ENCODE data around the gene HDGF. TPM values are rescaled to one million over a fixed set of nuclear protein-coding genes. Genes with fewer than 3 reads are reported as not detected.

The HDGF gene
- total RNA-seq, 1 donor from 2014 or later: 296 TPM

- no peak for TF ChIP-seq CTCF (IDR thresholded peaks at IDR 0.05; ENCODE audit: insufficient read depth, low read length, poor library complexity, severe bottlenecking)
- no peak for DNase-seq (ENCODE audit: low read depth)
- H3K36me3 ChIP-seq (ENCODE audit: control insufficient read depth, insufficient read depth, low read length): peaks cover 2% of the 10 kb centered on the region
- H3K27me3 ChIP-seq (ENCODE audit: control insufficient read depth, insufficient read depth, low read length): no peaks in the 10 kb centered on the region
- H3K4me3 ChIP-seq (ENCODE audit: low read depth, low read length): no peak overlapping the region
Measured at GRCh38 chr1:156703336-156703735, 48.1 kb downstream of the HDGF start.

DNA sequence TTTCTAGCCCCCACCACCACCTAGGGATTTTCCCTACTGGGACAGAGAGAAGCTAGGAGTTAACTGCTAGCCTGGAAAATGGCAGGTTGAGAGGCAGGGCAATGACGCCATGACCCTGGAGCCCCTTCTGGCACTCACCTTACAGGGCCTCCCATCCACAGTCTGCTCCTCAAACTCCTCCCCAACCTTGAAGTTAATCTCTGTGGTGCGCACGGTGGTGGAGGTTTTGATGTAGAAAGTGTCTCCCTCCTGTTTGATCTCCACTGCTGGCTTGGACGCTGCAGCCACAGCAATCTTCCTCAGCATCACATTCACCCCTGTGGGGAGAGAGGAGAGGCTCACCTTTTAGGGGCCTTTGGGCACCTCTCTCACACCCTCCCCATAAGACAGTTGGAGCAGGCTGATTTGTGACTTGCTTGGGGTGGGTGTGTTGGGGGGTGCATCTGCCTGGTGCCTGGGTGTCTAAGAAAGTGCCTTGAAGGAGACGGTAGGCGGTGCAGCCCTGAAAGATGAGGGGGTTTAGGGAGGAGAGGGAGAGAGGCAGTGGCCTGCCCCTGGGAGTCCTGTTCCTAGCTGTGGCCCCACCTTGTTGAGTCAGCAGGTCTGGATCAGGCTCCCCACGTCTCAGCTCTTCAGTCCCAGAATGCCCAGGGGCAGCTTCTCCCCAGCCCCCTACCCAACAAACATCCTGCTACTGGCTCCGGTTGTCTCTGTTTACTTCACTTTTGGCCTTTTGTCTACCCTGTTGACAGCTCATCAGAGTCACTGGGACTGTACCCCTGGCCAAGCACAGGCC, 50.5 kb downstream of the HDGF start:
- no peaks in the 10 kb centered on the region for H3K27me3 ChIP-seq (ENCODE audit: control insufficient read depth, insufficient read depth, low read length)
- no peak for TF ChIP-seq CTCF (IDR thresholded peaks at IDR 0.05; ENCODE audit: insufficient read depth, low read length, poor library complexity, severe bottlenecking)
- peaks cover 2% of the 10 kb centered on the region for H3K36me3 ChIP-seq (ENCODE audit: control insufficient read depth, insufficient read depth, low read length)
- DNase-seq (ENCODE audit: low read depth): no peak
- no peak overlapping the region for H3K4me3 ChIP-seq (ENCODE audit: low read depth, low read length)

DNA sequence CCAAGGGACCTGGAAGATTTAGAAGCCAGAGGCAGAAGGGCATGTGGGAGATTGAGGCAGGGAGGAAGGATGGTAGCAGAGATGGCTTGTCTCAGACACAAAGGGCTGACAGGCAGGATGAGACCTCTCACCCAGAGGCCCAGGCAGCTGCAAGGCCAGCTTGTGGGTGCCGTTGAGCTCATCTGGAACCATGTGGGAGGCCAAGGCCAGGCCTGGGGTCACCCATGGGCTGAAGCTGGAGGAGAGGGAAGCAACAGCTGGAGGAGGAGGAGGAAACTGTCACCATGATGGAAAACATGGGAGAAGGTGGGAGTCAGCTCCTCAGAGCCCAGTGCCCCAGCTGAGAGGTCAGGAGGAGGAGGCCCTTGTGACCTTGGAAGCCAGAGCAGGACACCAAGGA, 52.5 kb downstream of the HDGF start:
- Histone ChIP-seq H3K4me3 (ENCODE audit: low read depth, low read length) (no peak overlapping the region), H3K27me3 (ENCODE audit: control insufficient read depth, insufficient read depth, low read length) (no peaks in the 10 kb centered on the region), H3K36me3 (ENCODE audit: control insufficient read depth, insufficient read depth, low read length) (peaks cover 2% of the 10 kb centered on the region)
- no peak for DNase-seq (ENCODE audit: low read depth)
- no peak for TF ChIP-seq CTCF (IDR thresholded peaks at IDR 0.05; ENCODE audit: insufficient read depth, low read length, poor library complexity, severe bottlenecking)

- Histone ChIP-seq H3K4me3 (ENCODE audit: low read depth, low read length) (no peak overlapping the region), H3K36me3 (ENCODE audit: control insufficient read depth, insufficient read depth, low read length) (peaks cover 2% of the 10 kb centered on the region), H3K27me3 (ENCODE audit: control insufficient read depth, insufficient read depth, low read length) (no peaks in the 10 kb centered on the region)
- DNase-seq (ENCODE audit: low read depth): no peak
- TF ChIP-seq CTCF (IDR thresholded peaks at IDR 0.05; ENCODE audit: insufficient read depth, low read length, poor library complexity, severe bottlenecking): no peak
Measured at GRCh38 chr1:156697481-156697880, 54.0 kb downstream of the HDGF start.

- TF ChIP-seq CTCF (IDR thresholded peaks at IDR 0.05; ENCODE audit: insufficient read depth, low read length, poor library complexity, severe bottlenecking): no peak
- no peak for DNase-seq (ENCODE audit: low read depth)
- peaks cover 2% of the 10 kb centered on the region for H3K36me3 ChIP-seq (ENCODE audit: control insufficient read depth, insufficient read depth, low read length)
Measured at GRCh38 chr1:156696755-156697154, 54.7 kb downstream of the HDGF start.

DNA sequence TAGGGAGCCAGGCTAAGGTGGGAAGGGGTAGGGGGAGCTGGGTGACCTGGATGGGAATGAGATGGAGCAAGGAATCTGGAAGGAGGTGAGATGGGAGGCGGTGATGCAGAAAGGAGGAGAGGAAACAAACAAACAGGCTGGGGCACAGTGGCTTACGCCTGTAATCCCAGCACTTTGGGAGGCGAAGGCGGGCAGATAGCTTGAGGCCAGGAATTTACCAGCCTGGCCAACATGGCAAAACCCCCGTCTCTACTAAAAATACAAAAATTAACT, 56.8 kb downstream of the HDGF start:
- H3K4me3 ChIP-seq (ENCODE audit: low read depth, low read length): no peak overlapping the region
- H3K36me3 ChIP-seq (ENCODE audit: control insufficient read depth, insufficient read depth, low read length): no peaks in the 10 kb centered on the region
- H3K27me3 ChIP-seq (ENCODE audit: control insufficient read depth, insufficient read depth, low read length): no peaks in the 10 kb centered on the region
- no peak for DNase-seq (ENCODE audit: low read depth)
- TF ChIP-seq CTCF (IDR thresholded peaks at IDR 0.05; ENCODE audit: insufficient read depth, low read length, poor library complexity, severe bottlenecking): no peak

More at GRCh38 chr1:156696755-156697154, 54.7 kb downstream of the HDGF start:
- H3K27me3 ChIP-seq (ENCODE audit: control insufficient read depth, insufficient read depth, low read length): no peaks in the 10 kb centered on the region
- no peak overlapping the region for H3K4me3 ChIP-seq (ENCODE audit: low read depth, low read length)
